ENCODE data around the gene CEACAM7. TPM values are rescaled to one million over a fixed set of nuclear protein-coding genes. Genes with fewer than 3 reads are reported as not detected.

CEACAM7 gene
- total and polyA plus RNA-seq, 12 donors = 0.07 to 0.40 (median 0.18) TPM; not detected in 8

DNA sequence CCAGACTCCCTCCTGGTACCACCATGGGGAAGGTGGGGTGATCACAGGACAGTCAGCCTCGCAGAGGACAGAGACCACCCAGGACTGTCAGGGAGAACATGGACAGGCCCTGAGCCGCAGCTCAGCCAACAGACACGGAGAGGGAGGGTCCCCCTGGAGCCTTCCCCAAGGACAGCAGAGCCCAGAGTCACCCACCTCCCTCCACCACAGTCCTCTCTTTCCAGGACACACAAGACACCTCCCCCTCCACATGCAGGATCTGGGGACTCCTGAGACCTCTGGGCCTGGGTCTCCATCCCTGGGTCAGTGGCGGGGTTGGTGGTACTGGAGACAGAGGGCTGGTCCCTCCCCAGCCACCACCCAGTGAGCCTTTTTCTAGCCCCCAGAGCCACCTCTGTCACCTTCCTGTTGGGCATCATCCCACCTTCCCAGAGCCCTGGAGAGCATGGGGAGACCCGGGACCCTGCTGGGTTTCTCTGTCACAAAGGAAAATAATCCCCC lies 19.9 kb upstream of the CEACAM7 start:
- Histone ChIP-seq H3K9me3 (replicated peaks in 1 of 3) (no peaks in the 10 kb centered on the region), H3K4me3 (no peak overlapping the region), H3K27me3 (peaks cover 21% of the 10 kb centered on the region), H3K36me3 (replicated peaks in 1 of 2) (no peaks in the 10 kb centered on the region), H3K4me1 (replicated peaks in 1 of 2) (no peaks in the 10 kb centered on the region), H3K27ac (no peak overlapping the region)
- WGBS, 4 donors = 65 to 77% (median 75%) methylated on average over 1 to 5 of the region's 5 CpGs
- TF ChIP-seq POLR2A (IDR thresholded peaks at IDR 0.05) = no peak
- TF ChIP-seq, protein P1, sequence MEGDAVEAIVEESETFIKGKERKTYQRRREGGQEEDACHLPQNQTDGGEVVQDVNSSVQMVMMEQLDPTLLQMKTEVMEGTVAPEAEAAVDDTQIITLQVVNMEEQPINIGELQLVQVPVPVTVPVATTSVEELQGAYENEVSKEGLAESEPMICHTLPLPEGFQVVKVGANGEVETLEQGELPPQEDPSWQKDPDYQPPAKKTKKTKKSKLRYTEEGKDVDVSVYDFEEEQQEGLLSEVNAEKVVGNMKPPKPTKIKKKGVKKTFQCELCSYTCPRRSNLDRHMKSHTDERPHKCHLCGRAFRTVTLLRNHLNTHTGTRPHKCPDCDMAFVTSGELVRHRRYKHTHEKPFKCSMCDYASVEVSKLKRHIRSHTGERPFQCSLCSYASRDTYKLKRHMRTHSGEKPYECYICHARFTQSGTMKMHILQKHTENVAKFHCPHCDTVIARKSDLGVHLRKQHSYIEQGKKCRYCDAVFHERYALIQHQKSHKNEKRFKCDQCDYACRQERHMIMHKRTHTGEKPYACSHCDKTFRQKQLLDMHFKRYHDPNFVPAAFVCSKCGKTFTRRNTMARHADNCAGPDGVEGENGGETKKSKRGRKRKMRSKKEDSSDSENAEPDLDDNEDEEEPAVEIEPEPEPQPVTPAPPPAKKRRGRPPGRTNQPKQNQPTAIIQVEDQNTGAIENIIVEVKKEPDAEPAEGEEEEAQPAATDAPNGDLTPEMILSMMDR (IDR thresholded peaks at IDR 0.05) = no peak
- intact Hi-C loops (cut with DNase I) = no loop called here
- DNase-seq = no peak

DNA sequence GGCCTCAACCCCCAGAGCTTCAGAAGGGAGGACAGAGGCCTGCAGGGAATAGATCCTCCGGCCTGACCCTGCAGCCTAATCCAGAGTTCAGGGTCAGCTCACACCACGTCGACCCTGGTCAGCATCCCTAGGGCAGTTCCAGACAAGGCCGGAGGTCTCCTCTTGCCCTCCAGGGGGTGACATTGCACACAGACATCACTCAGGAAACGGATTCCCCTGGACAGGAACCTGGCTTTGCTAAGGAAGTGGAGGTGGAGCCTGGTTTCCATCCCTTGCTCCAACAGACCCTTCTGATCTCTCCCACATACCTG lies 19.4 kb upstream of the CEACAM7 start:
- TF ChIP-seq POLR2A (IDR thresholded peaks at IDR 0.05) = no peak
- TF ChIP-seq, protein P1 (IDR thresholded peaks at IDR 0.05) = no peak
- 42 to 62% (median 49%) methylated on average over 2 to 5 of the region's 5 CpGs for WGBS, 4 donors
- Histone ChIP-seq H3K27ac (no peak overlapping the region), H3K9me3 (replicated peaks in 1 of 3) (no peaks in the 10 kb centered on the region), H3K4me1 (replicated peaks in 1 of 2) (no peaks in the 10 kb centered on the region), H3K27me3 (peaks cover 21% of the 10 kb centered on the region), H3K36me3 (replicated peaks in 1 of 2) (no peaks in the 10 kb centered on the region), H3K4me3 (no peak overlapping the region)
- DNase-seq = no peak
- intact Hi-C loops (cut with DNase I) = no loop called here

DNA sequence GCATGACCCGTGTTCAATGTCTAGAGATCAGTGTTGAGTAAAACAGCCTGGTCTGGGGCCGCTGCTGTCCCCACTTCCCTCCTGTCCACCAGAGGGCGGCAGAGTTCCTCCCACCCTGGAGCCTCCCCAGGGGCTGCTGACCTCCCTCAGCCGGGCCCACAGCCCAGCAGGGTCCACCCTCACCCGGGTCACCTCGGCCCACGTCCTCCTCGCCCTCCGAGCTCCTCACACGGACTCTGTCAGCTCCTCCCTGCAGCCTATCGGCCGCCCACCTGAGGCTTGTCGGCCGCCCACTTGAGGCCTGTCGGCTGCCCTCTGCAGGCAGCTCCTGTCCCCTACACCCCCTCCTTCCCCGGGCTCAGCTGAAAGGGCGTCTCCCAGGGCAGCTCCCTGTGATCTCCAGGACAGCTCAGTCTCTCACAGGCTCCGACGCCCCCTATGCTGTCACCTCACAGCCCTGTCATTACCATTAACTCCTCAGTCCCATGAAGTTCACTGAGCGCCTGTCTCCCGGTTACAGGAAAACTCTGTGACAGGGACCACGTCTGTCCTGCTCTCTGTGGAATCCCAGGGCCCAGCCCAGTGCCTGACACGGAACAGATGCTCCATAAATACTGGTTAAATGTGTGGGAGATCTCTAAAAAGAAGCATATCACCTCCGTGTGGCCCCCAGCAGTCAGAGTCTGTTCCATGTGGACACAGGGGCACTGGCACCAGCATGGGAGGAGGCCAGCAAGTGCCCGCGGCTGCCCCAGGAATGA lies 18.9 kb upstream of the CEACAM7 start:
- peak in 6 of 7 donors; percentile 21 to 55 (median 46) for DNase-seq
- Histone ChIP-seq H3K27me3 (peaks cover 19% of the 10 kb centered on the region), H3K4me3 (peak overlapping the region in 1 of 4 donors; percentile 32)

DNA sequence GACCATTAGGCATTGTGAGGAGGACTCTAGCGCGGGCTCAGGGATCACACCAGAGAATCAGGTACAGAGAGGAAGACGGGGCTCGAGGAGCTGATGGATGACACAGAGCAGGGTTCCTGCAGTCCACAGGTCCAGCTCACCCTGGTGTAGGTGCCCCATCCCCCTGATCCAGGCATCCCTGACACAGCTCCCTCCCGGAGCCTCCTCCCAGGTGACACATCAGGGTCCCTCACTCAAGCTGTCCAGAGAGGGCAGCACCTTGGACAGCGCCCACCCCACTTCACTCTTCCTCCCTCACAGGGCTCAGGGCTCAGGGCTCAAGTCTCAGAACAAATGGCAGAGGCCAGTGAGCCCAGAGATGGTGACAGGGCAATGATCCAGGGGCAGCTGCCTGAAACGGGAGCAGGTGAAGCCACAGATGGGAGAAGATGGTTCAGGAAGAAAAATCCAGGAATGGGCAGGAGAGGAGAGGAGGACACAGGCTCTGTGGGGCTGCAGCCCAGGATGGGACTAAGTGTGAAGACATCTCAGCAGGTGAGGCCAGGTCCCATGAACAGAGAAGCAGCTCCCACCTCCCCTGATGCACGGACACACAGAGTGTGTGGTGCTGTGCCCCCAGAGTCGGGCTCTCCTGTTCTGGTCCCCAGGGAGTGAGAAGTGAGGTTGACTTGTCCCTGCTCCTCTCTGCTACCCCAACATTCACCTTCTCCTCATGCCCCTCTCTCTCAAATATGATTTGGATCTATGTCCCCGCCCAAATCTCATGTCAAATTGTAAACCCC lies 17.5 kb upstream of the CEACAM7 start:
- peak in 1 of 7 donors; percentile 15 for DNase-seq
- H3K36me3 ChIP-seq (replicated peaks in 1 of 2) = no peaks in the 10 kb centered on the region
- no peak overlapping the region for H3K4me3 ChIP-seq
- no peaks in the 10 kb centered on the region for H3K4me1 ChIP-seq (replicated peaks in 1 of 2)
- intact Hi-C loops (cut with DNase I) = no loop called here
- H3K27ac ChIP-seq = no peak overlapping the region
- TF ChIP-seq, protein P1 (IDR thresholded peaks at IDR 0.05) = no peak
- TF ChIP-seq POLR2A (IDR thresholded peaks at IDR 0.05) = no peak
- H3K27me3 ChIP-seq = peaks cover 14% of the 10 kb centered on the region
- WGBS, 4 donors = 39 to 54% (median 50%) methylated on average over 7 to 10 of the region's 10 CpGs
- H3K9me3 ChIP-seq (replicated peaks in 1 of 3) = no peaks in the 10 kb centered on the region

More for the DNA sequence above, 18.9 kb upstream of the CEACAM7 start:
- intact Hi-C loops (cut with DNase I) = no loop called here
- 14 to 37% (median 15%) methylated on average over 8 to 26 of the region's 26 CpGs for WGBS, 4 donors
- H3K4me1 ChIP-seq (replicated peaks in 1 of 2) = no peaks in the 10 kb centered on the region
- no peaks in the 10 kb centered on the region for H3K36me3 ChIP-seq (replicated peaks in 1 of 2)
- no peak overlapping the region for H3K27ac ChIP-seq
- TF ChIP-seq POLR2A (IDR thresholded peaks at IDR 0.05) = no peak
- TF ChIP-seq, protein P1 (IDR thresholded peaks at IDR 0.05) = peak; percentile 39 to 81 (median 60)
- no peaks in the 10 kb centered on the region for H3K9me3 ChIP-seq (replicated peaks in 1 of 3)
